IPS-18a (cell line): ENCODE results near the gene TMEM185A.
"Not testable (repeated sequence)": the region's sequence is repeated elsewhere in the genome, so short reads cannot be mapped to it uniquely, and the experiment has no call there.

Source experiments
- H3K27ac ChIP-seq: one replicate; pipeline ENCODE4 v1.5.1; 2013; ENCODE audit warnings: low read length
- H3K27me3 ChIP-seq: one replicate; pipeline ENCODE4 v1.6.1; 2013; ENCODE audit warnings: mild to moderate bottlenecking, low read length; ENCODE audit not compliant: control insufficient read depth, insufficient read depth
- H3K36me3 ChIP-seq: one replicate; pipeline ENCODE4 v1.6.1; 2013; ENCODE audit warnings: low read depth, low read length; ENCODE audit not compliant: control insufficient read depth
- H3K4me1 ChIP-seq: one replicate; pipeline ENCODE4 v1.6.1; 2013; ENCODE audit warnings: low read depth, low read length; ENCODE audit not compliant: control insufficient read depth
- H3K4me3 ChIP-seq: one replicate; pipeline ENCODE4 v1.5.1; 2013; ENCODE audit warnings: low read length
- H3K9ac ChIP-seq: one replicate; pipeline ENCODE4 v1.6.1; 2013; ENCODE audit warnings: mild to moderate bottlenecking, low read length, moderate library complexity
- H3K9me3 ChIP-seq: one replicate; pipeline ENCODE4 v1.6.1; 2013; ENCODE audit warnings: low read depth, low read length; ENCODE audit not compliant: control insufficient read depth

The TMEM185A gene

GRCh38 chrX:149547782-149548181 lies 83.8 kb downstream of the TMEM185A start:
- not testable (repeated sequence) for H3K9ac ChIP-seq, H3K4me3 ChIP-seq, H3K36me3 ChIP-seq, H3K9me3 ChIP-seq, H3K27ac ChIP-seq, H3K4me1 ChIP-seq, H3K27me3 ChIP-seq

- not testable (repeated sequence) for H3K9me3 ChIP-seq, H3K36me3 ChIP-seq, H3K27ac ChIP-seq, H3K4me3 ChIP-seq, H3K4me1 ChIP-seq, H3K27me3 ChIP-seq, H3K9ac ChIP-seq
Observed at GRCh38 chrX:149546962-149547361, 84.6 kb downstream of the TMEM185A start.
